ENCODE measurements around the gene ARID1B.

GRCh38 chr6:157258878-157259277 is 481.7 kb downstream of the ARID1B start:
- TF ChIP-seq, protein P1, sequence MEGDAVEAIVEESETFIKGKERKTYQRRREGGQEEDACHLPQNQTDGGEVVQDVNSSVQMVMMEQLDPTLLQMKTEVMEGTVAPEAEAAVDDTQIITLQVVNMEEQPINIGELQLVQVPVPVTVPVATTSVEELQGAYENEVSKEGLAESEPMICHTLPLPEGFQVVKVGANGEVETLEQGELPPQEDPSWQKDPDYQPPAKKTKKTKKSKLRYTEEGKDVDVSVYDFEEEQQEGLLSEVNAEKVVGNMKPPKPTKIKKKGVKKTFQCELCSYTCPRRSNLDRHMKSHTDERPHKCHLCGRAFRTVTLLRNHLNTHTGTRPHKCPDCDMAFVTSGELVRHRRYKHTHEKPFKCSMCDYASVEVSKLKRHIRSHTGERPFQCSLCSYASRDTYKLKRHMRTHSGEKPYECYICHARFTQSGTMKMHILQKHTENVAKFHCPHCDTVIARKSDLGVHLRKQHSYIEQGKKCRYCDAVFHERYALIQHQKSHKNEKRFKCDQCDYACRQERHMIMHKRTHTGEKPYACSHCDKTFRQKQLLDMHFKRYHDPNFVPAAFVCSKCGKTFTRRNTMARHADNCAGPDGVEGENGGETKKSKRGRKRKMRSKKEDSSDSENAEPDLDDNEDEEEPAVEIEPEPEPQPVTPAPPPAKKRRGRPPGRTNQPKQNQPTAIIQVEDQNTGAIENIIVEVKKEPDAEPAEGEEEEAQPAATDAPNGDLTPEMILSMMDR (IDR thresholded peaks at IDR 0.05 in 8 of 11, conservative IDR thresholded peaks at IDR 0.05 in 3 of 11) = no peak
- peak in 1 of 3 donors; percentile 12 for TF ChIP-seq POLR2AphosphoS5 (IDR thresholded peaks at IDR 0.05)
